ENCODE measurements around the gene TMC1.

DNA sequence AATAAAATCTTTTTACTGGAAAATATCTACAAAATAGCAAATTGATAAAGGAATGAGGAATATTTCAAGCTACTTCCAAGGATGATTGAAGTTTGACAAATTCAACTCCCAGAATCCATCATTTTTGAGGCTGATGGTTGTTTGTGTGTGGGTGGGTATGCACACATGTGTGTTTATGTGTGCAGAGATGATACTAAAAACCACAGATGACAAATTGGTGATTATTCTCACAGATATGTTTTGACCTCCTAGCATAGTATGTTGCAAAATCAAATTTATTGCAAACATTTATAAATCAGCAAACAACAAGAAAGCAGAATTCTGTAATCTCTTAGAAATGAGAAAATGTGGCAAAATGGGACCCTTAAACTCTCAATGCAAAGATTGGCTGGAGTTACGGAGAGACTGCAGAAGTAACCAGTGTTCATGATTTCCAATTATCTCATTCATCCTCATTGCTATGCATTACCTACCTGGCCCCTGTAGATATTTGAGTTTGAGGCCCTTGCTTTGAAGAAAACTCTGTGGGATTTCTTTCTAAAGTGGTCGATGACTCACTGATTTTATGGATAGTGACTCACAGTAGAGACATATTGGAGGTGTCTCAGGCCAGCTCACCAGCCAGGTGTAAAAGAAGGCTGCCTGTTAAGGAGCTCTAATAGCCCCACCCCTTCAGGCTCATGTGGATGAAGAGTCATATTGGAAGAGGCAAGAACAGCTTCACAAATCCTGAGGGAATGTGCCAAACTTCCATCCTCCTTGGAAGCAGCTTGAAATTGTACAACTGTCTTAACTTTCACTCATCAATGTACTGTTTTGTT is 44.6 kb upstream of the TMC1 start:
- TF ChIP-seq, protein P1, sequence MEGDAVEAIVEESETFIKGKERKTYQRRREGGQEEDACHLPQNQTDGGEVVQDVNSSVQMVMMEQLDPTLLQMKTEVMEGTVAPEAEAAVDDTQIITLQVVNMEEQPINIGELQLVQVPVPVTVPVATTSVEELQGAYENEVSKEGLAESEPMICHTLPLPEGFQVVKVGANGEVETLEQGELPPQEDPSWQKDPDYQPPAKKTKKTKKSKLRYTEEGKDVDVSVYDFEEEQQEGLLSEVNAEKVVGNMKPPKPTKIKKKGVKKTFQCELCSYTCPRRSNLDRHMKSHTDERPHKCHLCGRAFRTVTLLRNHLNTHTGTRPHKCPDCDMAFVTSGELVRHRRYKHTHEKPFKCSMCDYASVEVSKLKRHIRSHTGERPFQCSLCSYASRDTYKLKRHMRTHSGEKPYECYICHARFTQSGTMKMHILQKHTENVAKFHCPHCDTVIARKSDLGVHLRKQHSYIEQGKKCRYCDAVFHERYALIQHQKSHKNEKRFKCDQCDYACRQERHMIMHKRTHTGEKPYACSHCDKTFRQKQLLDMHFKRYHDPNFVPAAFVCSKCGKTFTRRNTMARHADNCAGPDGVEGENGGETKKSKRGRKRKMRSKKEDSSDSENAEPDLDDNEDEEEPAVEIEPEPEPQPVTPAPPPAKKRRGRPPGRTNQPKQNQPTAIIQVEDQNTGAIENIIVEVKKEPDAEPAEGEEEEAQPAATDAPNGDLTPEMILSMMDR (IDR thresholded peaks at IDR 0.05; ENCODE audit: low read length): no peak
- no peak for TF ChIP-seq EZH2 (IDR thresholded peaks at IDR 0.05; ENCODE audit: borderline replicate concordance, low read length)

All from OCI-LY1 (cell line).